ENCODE data around the gene PLA2G4D. TPM values are rescaled to one million over a fixed set of nuclear protein-coding genes. Genes with fewer than 3 reads are reported as not detected.

The PLA2G4D gene
- total RNA-seq, 1 experiment from 2014 or later: 0.34 TPM

GRCh38 chr15:42053914-42054313, 40.4 kb downstream of the PLA2G4D start:
- ChIA-PET RAD21 (ENCODE audit: low non-redundant PET in 1 of 2, low total read pairs in 2 of 2, uncharacterized antibody in 2 of 2, unreplicated experiment in 2 of 2) (no interaction called here), CTCF (interaction anchor here (1.2 kb wide), 1 partner anchor 64 kb away, joined by 5 read pairs; no protein-coding TSS in a partner anchor), POLR2A (no interaction called here)
- intact Hi-C loops (cut with micrococcal nuclease): no loop called here
- no peaks in the 10 kb centered on the region for H3K9me3 ChIP-seq (ENCODE audit: control insufficient read depth in 1 of 2, insufficient read depth in 1 of 2, low read depth in 1 of 2, low read length in 2 of 2)
- H3K4me2 ChIP-seq (ENCODE audit: low read length): no peak overlapping the region
- no peaks in the 10 kb centered on the region for H3K27me3 ChIP-seq (ENCODE audit: insufficient read depth, low read length)
- H3K4me3 ChIP-seq (replicated peaks in 1 of 2; ENCODE audit: low read depth in 1 of 2, low read length in 2 of 2): no peak overlapping the region
- H3K4me1 ChIP-seq (ENCODE audit: control insufficient read depth in 1 of 2, insufficient read depth in 2 of 2, low read length in 2 of 2): peaks cover 8 to 22% of the 10 kb centered on the region in 2 experiments
- H3K9ac ChIP-seq (ENCODE audit: low read length): no peak overlapping the region
- H4K20me1 ChIP-seq (ENCODE audit: insufficient read depth): no peaks in the 10 kb centered on the region
- no peak overlapping the region for H3K27ac ChIP-seq (ENCODE audit: low read depth, low read length)
- no peaks in the 10 kb centered on the region for H3K79me2 ChIP-seq (ENCODE audit: insufficient read depth, low read length)
- BruUV-seq (replicated peaks): no TSS peak
- DNase-seq (ENCODE audit: low read depth, low spot score): no peak
- no peak for TF ChIP-seq MAX (IDR thresholded peaks at IDR 0.05)
- no peak for TF ChIP-seq ZNF274 (IDR thresholded peaks at IDR 0.05; ENCODE audit: low read depth, low read length)
- TF ChIP-seq ZFX (IDR thresholded peaks at IDR 0.05): no peak
- no peak for TF ChIP-seq POLR2AphosphoS5 (IDR thresholded peaks at IDR 0.05; ENCODE audit: low read depth, low read length)
- no peak for TF ChIP-seq SIN3A (IDR thresholded peaks at IDR 0.05; ENCODE audit: low read depth)
- no peak for TF ChIP-seq SRF (IDR thresholded peaks at IDR 0.05; ENCODE audit: low read depth)
- no peak for TF ChIP-seq CTCF (IDR thresholded peaks at IDR 0.05 in 2 of 3, conservative IDR thresholded peaks at IDR 0.05 in 1 of 3; ENCODE audit: borderline replicate concordance in 1 of 3, insufficient read depth in 1 of 3, low read depth in 2 of 3, low read length in 2 of 3)
- no peak for TF ChIP-seq ATF3 (IDR thresholded peaks at IDR 0.05)
- TF ChIP-seq SP1 (IDR thresholded peaks at IDR 0.05; ENCODE audit: low read depth): no peak
- no peak for TF ChIP-seq REST (IDR thresholded peaks at IDR 0.05; ENCODE audit: low read depth)
- TF ChIP-seq TCF7L2 (IDR thresholded peaks at IDR 0.05; ENCODE audit: borderline replicate concordance, extremely low read depth, insufficient read depth, insufficient read length): no peak
- TF ChIP-seq POLR2A (IDR thresholded peaks at IDR 0.05; ENCODE audit: borderline replicate concordance, extremely low read depth, insufficient read depth, insufficient read length): no peak
- TF ChIP-seq ELF1 (IDR thresholded peaks at IDR 0.05; ENCODE audit: borderline replicate concordance, low read depth): no peak
- no peak for TF ChIP-seq EZH2phosphoT487 (IDR thresholded peaks at IDR 0.05; ENCODE audit: borderline replicate concordance)
- TF ChIP-seq EGR1 (IDR thresholded peaks at IDR 0.05; ENCODE audit: low read depth): no peak
- TF ChIP-seq EZH2 (IDR thresholded peaks at IDR 0.05): no peak
- TF ChIP-seq CBX3 (IDR thresholded peaks at IDR 0.05; ENCODE audit: low read depth): no peak
- TF ChIP-seq RAD21 (IDR thresholded peaks at IDR 0.05; ENCODE audit: low read depth): no peak
- H3K9me2 ChIP-seq (ENCODE audit: insufficient read depth): no peaks in the 10 kb centered on the region
- H2AFZ ChIP-seq (ENCODE audit: low read depth, low read length, poor library complexity, severe bottlenecking): no peak overlapping the region
- no peaks in the 10 kb centered on the region for H3K36me3 ChIP-seq (ENCODE audit: control insufficient read depth in 1 of 2, insufficient read depth in 2 of 2, low read length in 2 of 2)
- no peak for ATAC-seq
